RKO (cell line): Measurements from ENCODE around the gene KRTAP4-6.
"Not testable (repeated sequence)": the region's sequence is repeated elsewhere in the genome, so short reads cannot be mapped to it uniquely, and the experiment has no call there.

ENCODE experiments used
- DNase-seq: peaks from one replicate; pipeline ENCODE4 v3.0.0-alpha.2; 2016; ENCODE audit warnings: low spot score

KRTAP4-6 gene

GRCh38 chr17:41140360-41141131 is at the start of gene KRTAP4-6:
KRTAP4-6 (minus strand) TSS chr17:41140544; CDS start chr17:41140487, 57 bp downstream.
- DNase-seq, result peak; percentile 89

GRCh38 chr17:41189837-41190318 is 49.5 kb upstream of the KRTAP4-6 start, which contains the start of gene KRTAP9-1:
KRTAP9-1 (plus strand) TSS chr17:41189887; CDS start chr17:41189887, 0 bp downstream.
- DNase-seq, result not testable (repeated sequence)

- no peak for DNase-seq
Measured at GRCh38 chr17:41186872-41187271, 46.5 kb upstream of the KRTAP4-6 start.

- DNase-seq, result peak; percentile 55
Measured at GRCh38 chr17:41185001-41185400, 44.7 kb upstream of the KRTAP4-6 start.

GRCh38 chr17:41184480-41184961 is 44.2 kb upstream of the KRTAP4-6 start, which contains the start of gene KRTAP4-1:
KRTAP4-1 (minus strand) TSS chr17:41184911; CDS start chr17:41184854, 57 bp downstream.
- no peak for DNase-seq

- no peak for DNase-seq
Measured at GRCh38 chr17:41178843-41179616, 38.7 kb upstream of the KRTAP4-6 start.

GRCh38 chr17:41178341-41178740 is 38.0 kb upstream of the KRTAP4-6 start:
- DNase-seq, result peak; percentile 91

- no peak for DNase-seq
Measured at GRCh38 chr17:41177727-41178271, 37.5 kb upstream of the KRTAP4-6 start, which contains the start of gene KRTAP4-2. KRTAP4-2 (minus strand) TSS chr17:41178221; CDS start chr17:41178164, 57 bp downstream.

GRCh38 chr17:41176744-41177387 is 36.5 kb upstream of the KRTAP4-6 start:
- no peak for DNase-seq

- DNase-seq, result no peak
Measured at GRCh38 chr17:41171886-41172285, 31.5 kb upstream of the KRTAP4-6 start.

GRCh38 chr17:41168121-41168520 is 27.8 kb upstream of the KRTAP4-6 start, which contains the start of gene KRTAP4-3:
KRTAP4-3 (minus strand) TSS chr17:41168221; CDS start chr17:41168172, 49 bp downstream.
- DNase-seq, result no peak

GRCh38 chr17:41167561-41167960 is 27.2 kb upstream of the KRTAP4-6 start:
- no peak for DNase-seq

- peak; percentile 32 for DNase-seq
Measured at GRCh38 chr17:41163828-41164227, 23.5 kb upstream of the KRTAP4-6 start.

GRCh38 chr17:41160648-41161047 is 20.3 kb upstream of the KRTAP4-6 start, which contains the start of gene KRTAP4-4:
KRTAP4-4 (minus strand) TSS chr17:41160748; CDS start chr17:41160691, 57 bp downstream.
- DNase-seq, result no peak

GRCh38 chr17:41160190-41160589 is 19.8 kb upstream of the KRTAP4-6 start:
- not testable (repeated sequence) for DNase-seq

- no peak for DNase-seq
Measured at GRCh38 chr17:41153856-41154255, 13.5 kb upstream of the KRTAP4-6 start.

GRCh38 chr17:41151525-41151924 is 11.2 kb upstream of the KRTAP4-6 start:
- no peak for DNase-seq

GRCh38 chr17:41150026-41150425 is 9.7 kb upstream of the KRTAP4-6 start:
- DNase-seq, result no peak

GRCh38 chr17:41149652-41149985 is 9.3 kb upstream of the KRTAP4-6 start, which contains the start of gene KRTAP4-5:
KRTAP4-5 (minus strand) TSS chr17:41149825; CDS start chr17:41149767, 58 bp downstream.
- no peak for DNase-seq

- DNase-seq, result not testable (repeated sequence)
Measured at GRCh38 chr17:41148971-41149651, 8.8 kb upstream of the KRTAP4-6 start.
